IPS-20b (cell line): ENCODE measurements around the gene FMN2.
"Not testable (repeated sequence)": the region's sequence is repeated elsewhere in the genome, so short reads cannot be mapped to it uniquely, and the experiment has no call there.

Experiments
- H3K27ac ChIP-seq: one replicate; pipeline ENCODE4 v1.5.1; 2013; ENCODE audit warnings: low read length
- H3K27me3 ChIP-seq: 2 replicates; pipeline ENCODE4 v1.6.1; 2013; ENCODE audit warnings: mild to moderate bottlenecking, low read length, inconsistent platforms; ENCODE audit not compliant: insufficient read depth
- H3K36me3 ChIP-seq: 2 replicates; pipeline ENCODE4 v1.6.1; 2013; ENCODE audit warnings: low read depth, mild to moderate bottlenecking, inconsistent platforms, low read length, moderate library complexity; ENCODE audit not compliant: insufficient read depth
- H3K4me1 ChIP-seq: 2 replicates; pipeline ENCODE4 v1.6.1; 2013; ENCODE audit warnings: mild to moderate bottlenecking, control low read depth, inconsistent platforms, low read length, moderate library complexity; ENCODE audit not compliant: insufficient read depth
- H3K4me3 ChIP-seq: 2 replicates; pipeline ENCODE4 v1.5.1; 2013; ENCODE audit warnings: mild to moderate bottlenecking, low read length, inconsistent platforms
- H3K9ac ChIP-seq: 2 replicates; pipeline ENCODE4 v1.6.1; 2013; ENCODE audit warnings: low read depth, mild to moderate bottlenecking, inconsistent platforms, low read length, moderate library complexity
- H3K9me3 ChIP-seq: 2 replicates; pipeline ENCODE4 v1.6.1; 2013; ENCODE audit warnings: mild to moderate bottlenecking, low read depth, low read length, inconsistent platforms; ENCODE audit not compliant: insufficient read depth

The FMN2 gene

DNA sequence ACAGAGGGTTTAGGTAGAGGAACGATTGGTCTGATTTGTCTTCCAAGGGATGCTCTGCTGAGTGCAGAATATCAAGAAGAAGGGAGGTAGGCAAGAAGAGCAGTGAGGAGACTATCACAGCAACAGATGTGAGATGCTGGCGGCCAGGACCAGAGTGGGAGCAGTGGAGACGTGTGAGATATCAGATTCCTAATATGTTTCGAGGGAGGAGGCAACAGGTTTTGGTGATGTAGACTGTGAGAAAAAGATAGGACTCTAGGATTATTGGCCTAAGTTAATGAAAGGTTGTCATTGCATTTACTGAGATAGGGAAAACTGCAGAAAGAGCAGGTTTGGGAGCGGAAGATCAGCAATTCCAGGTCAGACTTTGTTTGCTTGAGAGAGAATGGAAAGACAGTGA lies 182.9 kb downstream of the FMN2 start:
- H3K36me3 ChIP-seq = no peaks in the 10 kb centered on the region
- no peak overlapping the region for H3K9ac ChIP-seq
- H3K9me3 ChIP-seq = no peaks in the 10 kb centered on the region
- H3K27me3 ChIP-seq = no peaks in the 10 kb centered on the region
- H3K27ac ChIP-seq = no peak overlapping the region
- no peaks in the 10 kb centered on the region for H3K4me1 ChIP-seq
- no peak overlapping the region for H3K4me3 ChIP-seq

DNA sequence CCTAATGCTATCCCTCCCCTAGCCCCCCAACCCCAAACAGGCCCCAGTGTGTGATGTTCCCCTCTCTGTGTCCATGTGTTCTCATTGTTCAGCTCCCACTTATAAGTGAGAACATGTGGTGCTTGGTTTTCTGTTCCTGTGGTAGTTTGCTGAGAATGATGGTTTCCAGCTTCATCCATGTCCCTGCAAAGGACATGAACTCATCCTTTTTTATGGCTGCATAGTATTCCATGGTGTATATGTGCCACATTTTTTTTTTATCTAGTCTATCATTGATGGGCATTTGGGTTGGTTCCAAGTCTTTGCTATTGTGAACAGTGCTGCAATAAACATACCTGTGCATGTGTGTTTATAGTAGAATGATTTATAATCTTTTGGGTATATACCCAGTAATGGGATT lies 183.5 kb downstream of the FMN2 start:
- H3K36me3 ChIP-seq, H3K9ac ChIP-seq, H3K27ac ChIP-seq, H3K27me3 ChIP-seq, H3K4me3 ChIP-seq, H3K4me1 ChIP-seq, H3K9me3 ChIP-seq: not testable (repeated sequence)

DNA sequence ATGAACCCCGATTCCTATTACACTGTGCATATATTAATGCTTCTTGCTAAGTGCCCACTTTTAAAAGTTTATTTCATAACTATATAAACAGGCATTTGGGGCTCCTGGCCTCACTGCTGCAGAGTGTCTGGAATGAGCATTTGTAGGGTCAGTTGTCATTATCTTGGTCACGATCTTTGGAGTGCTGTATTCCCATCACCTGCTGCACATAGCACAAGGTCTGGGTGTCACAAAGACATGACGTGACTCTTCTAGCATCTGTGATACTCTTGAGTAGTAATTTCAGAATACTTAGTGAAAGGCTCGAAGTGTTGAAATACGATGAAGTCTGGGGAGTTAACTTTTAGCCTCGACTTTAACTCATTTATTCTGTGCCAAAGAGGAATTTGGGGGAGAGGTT lies 186.4 kb downstream of the FMN2 start:
- Histone ChIP-seq H3K27me3 (no peaks in the 10 kb centered on the region), H3K27ac (no peak overlapping the region), H3K4me1 (no peaks in the 10 kb centered on the region), H3K9ac (no peak overlapping the region), H3K9me3 (no peaks in the 10 kb centered on the region), H3K36me3 (no peaks in the 10 kb centered on the region), H3K4me3 (no peak overlapping the region)

DNA sequence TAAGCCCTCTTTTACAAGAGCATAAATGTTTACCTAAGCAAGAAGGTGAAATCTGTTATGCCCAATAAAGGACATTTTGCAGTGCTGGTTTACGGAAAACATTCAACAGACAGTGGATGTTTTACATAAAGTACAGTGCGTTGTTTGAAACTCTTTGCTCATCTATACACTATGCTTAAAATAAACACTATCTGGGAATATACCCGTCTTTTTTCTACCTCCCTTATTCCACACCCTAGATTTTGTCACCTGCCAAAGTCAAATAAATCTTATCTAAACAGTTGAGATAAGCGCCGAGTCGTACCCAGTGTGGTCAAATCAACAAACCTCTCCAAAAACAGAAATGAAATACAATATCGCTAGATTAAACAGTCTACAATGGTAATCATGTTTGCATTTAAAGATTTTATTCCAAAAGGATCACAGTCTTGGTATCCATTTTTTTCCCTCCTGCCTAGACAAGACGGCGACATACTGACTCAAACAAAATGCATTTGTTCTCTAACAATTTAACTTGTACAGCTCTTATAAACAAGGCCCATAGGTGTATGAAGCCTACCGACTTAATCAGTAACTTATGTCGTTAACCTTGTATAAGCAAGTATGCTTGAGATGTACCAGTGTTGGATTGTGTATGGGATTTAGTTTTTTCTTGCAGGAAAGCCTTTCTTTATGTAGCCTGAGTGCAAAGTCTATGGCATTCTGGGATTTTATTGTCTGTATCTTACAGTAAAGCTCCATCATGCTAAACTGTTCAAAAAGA lies 189.1 kb downstream of the FMN2 start:
- Histone ChIP-seq H3K4me3 (no peak overlapping the region), H3K36me3 (no peaks in the 10 kb centered on the region), H3K27ac (no peak overlapping the region), H3K4me1 (no peaks in the 10 kb centered on the region), H3K9me3 (no peaks in the 10 kb centered on the region), H3K27me3 (no peaks in the 10 kb centered on the region), H3K9ac (no peak overlapping the region)

DNA sequence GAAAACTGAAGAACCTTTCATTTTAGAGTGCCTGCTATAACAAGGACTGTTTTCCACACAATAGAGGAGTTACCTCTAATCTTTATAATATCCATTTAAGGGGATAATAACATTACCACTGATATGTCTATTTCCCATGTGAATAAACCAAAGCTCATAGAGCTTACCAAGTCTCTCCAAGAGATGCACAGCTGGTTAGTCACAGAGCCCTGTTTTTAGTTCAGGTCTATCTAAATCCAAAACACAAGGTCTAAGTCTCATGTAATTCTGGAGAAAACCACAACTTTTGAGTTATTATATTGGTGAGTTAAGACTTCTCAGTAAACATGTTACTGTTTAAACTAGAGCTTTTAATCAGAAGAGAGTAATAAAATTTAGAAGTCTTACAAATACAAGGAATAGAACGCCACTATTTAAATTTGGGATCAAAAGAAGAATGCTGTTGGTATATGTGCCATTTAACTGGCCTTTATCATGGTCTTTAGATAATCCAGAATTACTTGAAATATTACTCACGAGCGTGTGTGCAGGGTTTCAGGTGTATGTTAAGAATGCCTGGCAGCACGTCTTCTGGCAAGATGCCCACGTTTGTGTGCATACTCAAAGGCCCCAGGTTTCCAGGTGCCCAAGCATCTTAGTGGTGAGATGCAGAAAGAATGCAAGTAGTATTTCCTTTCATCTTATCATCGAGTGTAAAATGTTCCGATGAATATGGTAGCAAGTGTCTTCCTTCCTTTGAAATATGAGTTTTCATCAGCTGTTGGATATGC lies 190.6 kb downstream of the FMN2 start:
- H3K4me3 ChIP-seq = no peak overlapping the region
- H3K36me3 ChIP-seq = no peaks in the 10 kb centered on the region
- H3K4me1 ChIP-seq = no peaks in the 10 kb centered on the region
- H3K9me3 ChIP-seq = no peaks in the 10 kb centered on the region
- H3K27me3 ChIP-seq = no peaks in the 10 kb centered on the region
- H3K9ac ChIP-seq = no peak overlapping the region
- H3K27ac ChIP-seq = no peak overlapping the region

DNA sequence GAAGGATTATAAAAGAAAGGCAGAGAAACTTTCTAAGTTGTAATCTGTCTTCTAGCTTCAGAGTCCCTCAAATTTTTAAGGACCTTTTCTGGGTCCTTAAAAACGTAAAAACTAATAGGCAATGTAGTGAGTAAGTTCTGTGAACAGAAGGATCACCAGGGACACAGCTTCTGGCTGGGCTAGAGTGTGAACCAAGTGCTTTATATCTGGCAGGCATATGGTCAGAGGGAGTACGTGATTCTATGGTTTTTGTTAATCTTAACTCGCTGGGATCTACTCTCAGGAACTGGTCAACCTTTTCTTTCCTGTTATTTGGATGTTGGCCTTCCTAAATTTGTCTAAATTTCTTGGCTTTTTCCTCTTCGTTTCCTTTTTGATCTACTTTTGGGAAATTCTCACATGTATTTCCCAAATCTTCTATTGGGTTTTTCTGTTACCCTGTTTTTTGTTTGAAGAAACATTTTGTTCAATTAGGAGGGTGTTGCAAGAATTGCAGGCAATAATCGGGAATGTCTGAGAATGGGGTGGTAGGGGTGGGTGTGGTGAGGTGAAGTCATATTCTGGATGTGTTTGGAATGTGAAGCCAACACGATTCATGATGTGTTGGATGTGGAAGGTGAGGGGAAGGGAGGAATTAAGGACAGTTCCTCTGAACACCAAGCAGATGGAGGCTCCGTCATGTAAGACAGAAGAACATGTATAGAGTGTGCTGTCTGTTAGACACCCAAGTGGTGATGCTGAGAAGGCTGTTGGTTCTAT lies 193.2 kb downstream of the FMN2 start:
- Histone ChIP-seq H3K9me3 (no peaks in the 10 kb centered on the region), H3K27ac (no peak overlapping the region), H3K9ac (no peak overlapping the region), H3K4me1 (no peaks in the 10 kb centered on the region), H3K36me3 (no peaks in the 10 kb centered on the region), H3K4me3 (no peak overlapping the region), H3K27me3 (no peaks in the 10 kb centered on the region)

DNA sequence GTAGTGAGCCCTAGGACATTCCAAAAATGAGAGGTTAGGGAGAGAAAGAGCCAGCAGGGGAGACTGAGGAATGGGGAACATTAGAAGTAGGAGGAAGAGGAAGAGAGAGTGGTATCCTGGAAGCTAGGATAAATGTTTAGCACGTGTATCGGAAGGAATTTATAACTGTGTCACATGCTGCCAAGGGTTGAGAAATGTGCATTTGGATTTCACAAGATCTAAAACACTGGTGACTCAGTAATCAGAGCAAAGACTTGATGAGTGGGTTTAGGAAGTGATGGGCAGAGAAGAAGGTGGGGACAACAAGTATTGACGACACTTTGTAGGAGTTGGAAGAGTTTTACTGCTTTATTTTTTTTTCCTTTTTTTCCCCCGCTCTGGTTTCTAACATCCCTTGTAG lies 193.9 kb downstream of the FMN2 start:
- H3K27ac ChIP-seq = no peak overlapping the region

DNA sequence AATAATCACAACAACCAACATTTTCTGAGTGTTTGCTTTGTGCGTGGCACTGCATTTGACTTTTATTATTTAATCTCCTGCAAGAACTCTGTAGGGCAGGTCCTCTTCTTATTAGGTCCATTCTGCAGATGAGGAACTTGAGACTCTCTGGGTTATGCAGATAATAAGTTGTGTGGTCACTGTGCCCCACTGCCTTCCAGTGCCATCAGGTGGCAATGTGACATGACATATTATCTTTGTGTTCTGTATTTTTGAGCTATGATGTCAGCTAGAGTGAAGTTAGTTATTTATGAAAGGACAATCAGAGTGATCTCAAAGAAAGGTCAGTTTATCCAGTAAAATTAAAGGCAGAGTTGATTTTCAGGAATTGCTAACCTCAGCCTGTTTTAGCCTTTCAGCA lies 196.0 kb downstream of the FMN2 start:
- Histone ChIP-seq H3K27ac (no peak overlapping the region), H3K4me3 (no peak overlapping the region), H3K27me3 (no peaks in the 10 kb centered on the region), H3K4me1 (no peaks in the 10 kb centered on the region), H3K9ac (no peak overlapping the region), H3K9me3 (no peaks in the 10 kb centered on the region), H3K36me3 (no peaks in the 10 kb centered on the region)

More for the DNA sequence above, 193.9 kb downstream of the FMN2 start:
- H3K4me1 ChIP-seq = no peaks in the 10 kb centered on the region
- H3K9me3 ChIP-seq = no peaks in the 10 kb centered on the region
- H3K27me3 ChIP-seq = no peaks in the 10 kb centered on the region
- H3K4me3 ChIP-seq = no peak overlapping the region
- no peak overlapping the region for H3K9ac ChIP-seq
- no peaks in the 10 kb centered on the region for H3K36me3 ChIP-seq

DNA sequence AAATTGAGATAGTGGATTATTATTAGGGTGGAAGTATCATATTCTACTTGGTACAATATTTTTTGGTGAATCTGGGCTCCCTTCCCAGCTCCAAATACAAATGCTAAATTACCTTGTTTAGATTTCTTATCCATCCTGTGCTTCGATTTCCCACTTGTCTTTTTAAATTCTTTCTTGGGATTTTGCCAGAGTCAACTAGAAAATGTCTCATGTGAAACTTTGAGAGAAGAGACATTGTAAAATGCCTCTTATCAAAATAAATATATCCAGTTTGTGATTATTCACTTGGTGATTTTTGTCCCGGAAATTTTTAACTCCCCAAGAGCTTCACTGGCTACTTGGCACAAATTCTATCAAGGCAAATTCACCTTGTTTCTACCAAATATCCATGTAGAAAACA lies 202.0 kb downstream of the FMN2 start:
- Histone ChIP-seq H3K36me3 (no peaks in the 10 kb centered on the region), H3K9me3 (no peaks in the 10 kb centered on the region)

DNA sequence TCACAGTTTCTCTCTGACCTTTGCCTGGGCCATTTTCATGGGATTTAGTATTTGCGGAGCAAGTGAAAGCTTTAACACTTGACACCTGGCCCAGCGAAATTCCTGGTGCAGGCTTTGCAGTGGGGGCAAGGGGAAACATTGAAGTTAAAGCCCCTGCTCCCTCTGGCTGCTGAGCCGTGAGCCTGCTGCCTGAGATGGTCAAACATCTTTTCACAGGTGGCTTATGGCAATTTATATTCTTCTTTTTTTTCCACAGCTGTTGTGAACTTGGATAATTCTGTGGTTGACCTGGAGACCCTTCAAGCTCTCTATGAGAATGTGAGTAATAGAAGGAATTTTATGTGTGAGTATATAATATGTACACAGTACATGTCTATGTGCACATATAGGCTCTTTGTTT lies 202.9 kb downstream of the FMN2 start:
- Histone ChIP-seq H3K36me3 (no peaks in the 10 kb centered on the region), H3K27ac (no peak overlapping the region), H3K4me3 (no peak overlapping the region), H3K27me3 (no peaks in the 10 kb centered on the region), H3K9me3 (no peaks in the 10 kb centered on the region), H3K4me1 (no peaks in the 10 kb centered on the region), H3K9ac (no peak overlapping the region)

More for the DNA sequence above, 202.0 kb downstream of the FMN2 start:
- Histone ChIP-seq H3K4me1 (no peaks in the 10 kb centered on the region), H3K4me3 (no peak overlapping the region), H3K27me3 (no peaks in the 10 kb centered on the region), H3K27ac (no peak overlapping the region), H3K9ac (no peak overlapping the region)

DNA sequence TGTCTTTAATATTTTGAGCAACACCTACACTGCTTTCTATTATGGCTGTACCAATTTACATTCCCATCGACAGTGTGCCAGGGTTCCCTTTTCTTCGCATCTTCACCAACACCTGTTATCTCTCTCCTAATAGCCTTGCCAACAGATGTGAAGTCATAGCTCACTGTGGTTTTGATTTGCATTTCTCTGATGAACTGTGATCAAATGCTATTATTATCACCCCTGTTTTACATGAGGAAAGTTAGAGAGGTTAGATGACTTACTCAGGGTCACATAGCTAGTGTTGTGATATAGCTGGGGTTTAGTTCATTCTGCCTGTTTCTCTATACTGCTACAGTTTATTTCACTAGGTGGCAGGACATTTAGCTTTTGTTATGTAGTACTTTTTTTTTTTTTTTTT lies 204.1 kb downstream of the FMN2 start:
- Histone ChIP-seq H3K27me3 (no peaks in the 10 kb centered on the region), H3K27ac (no peak overlapping the region), H3K36me3 (no peaks in the 10 kb centered on the region), H3K9me3 (no peaks in the 10 kb centered on the region), H3K4me1 (no peaks in the 10 kb centered on the region), H3K4me3 (no peak overlapping the region), H3K9ac (no peak overlapping the region)
